Kidney (tissue), 14 donors: ENCODE measurements around the gene RNF149. TPM values are rescaled to one million over a fixed set of nuclear protein-coding genes. Genes with fewer than 3 reads are reported as not detected.

Source experiments
- DNase-seq, 5 donors: peaks; one replicate each; pipeline ENCODE4 v3.0.0-alpha.2; 2013 to 2020
- FAIRE-seq: peaks from 2 replicates; lab custom pipeline; 2012; peaks lifted over from hg19 to GRCh38; lab: Jason Lieb, UNC
- H3K27ac ChIP-seq, 2 donors: one replicate each; pipeline ENCODE4 v1.7.0; 2013; ENCODE audit warnings: low read depth in 2 of 2, low read length in 2 of 2, inconsistent platforms in 1 of 2
- H3K27me3 ChIP-seq: one replicate; pipeline ENCODE4 v1.7.1; 2013; ENCODE audit warnings: low read length, inconsistent platforms; ENCODE audit not compliant: control insufficient read depth, insufficient read depth
- H3K36me3 ChIP-seq, 3 donors: one replicate each; pipeline versions ENCODE4 v1.7.0 to v1.7.1; 2013; ENCODE audit warnings: low read length in 3 of 3, control low read depth in 1 of 3, inconsistent platforms in 1 of 3; ENCODE audit not compliant: insufficient read depth in 3 of 3, control insufficient read depth in 2 of 3
- H3K4me1 ChIP-seq, 3 donors: one replicate each; pipeline versions ENCODE4 v1.7.0 to v1.7.1; 2013; ENCODE audit warnings: low read length in 3 of 3, inconsistent platforms in 1 of 3, low read depth in 1 of 3; ENCODE audit not compliant: control insufficient read depth in 2 of 3, insufficient read depth in 2 of 3
- H3K4me3 ChIP-seq, 3 donors: one replicate each; pipeline versions ENCODE4 v1.7.0 to v1.8.1; 2013; ENCODE audit warnings: low read length in 3 of 3, control low read depth in 1 of 3, inconsistent platforms in 1 of 3
- H3K9ac ChIP-seq, 3 donors: one replicate each; pipeline versions ENCODE4 v1.7.0 to v1.7.1; 2013; ENCODE audit warnings: low read length in 3 of 3, control low read depth in 1 of 3, inconsistent platforms in 1 of 3
- H3K9me3 ChIP-seq, 3 donors: one replicate each; pipeline versions ENCODE4 v1.7.0 to v1.7.1; 2013; ENCODE audit warnings: low read length in 3 of 3, control low read depth in 1 of 3, inconsistent platforms in 1 of 3; ENCODE audit not compliant: control insufficient read depth in 2 of 3, insufficient read depth in 1 of 3
- intact Hi-C: fragments of 100-400 bp; cut with DNase I; formaldehyde crosslinking; loops from one replicate; pipeline ENCODE4 v1.11.1; 2022
- polyA plus RNA-seq: library from polyadenylated mRNA; stranded (reverse); fragments of 350-450 nt; fragmentation: Illumina TruSeq; extraction: RNeasy Lipid Tissue Mini Kit (QIAGEN cat#74804); gene quantifications from one replicate; pipeline ENCODE4 v1.2.3, GENCODE V29; 2014; ENCODE audit warnings: low read depth, low replicate concordance; ENCODE audit not compliant: insufficient read depth
- total RNA-seq: library from RNA; stranded (reverse); fragmentation: NEBNext Ultra II Directional; extraction: Animal tissue kit (Norgen Biotek cat#: 25700); gene quantifications from one replicate; pipeline ENCODE4 v1.2.1, GENCODE V29; 2021
- TF ChIP-seq, protein P1 (sequence below): IDR thresholded peaks from 3 replicates; pipeline ENCODE4 v1.5.1; 2012; ENCODE audit warnings: mild to moderate bottlenecking, moderate library complexity, borderline replicate concordance; ENCODE audit not compliant: insufficient read depth; ENCODE audit errors: extremely low read depth
- donor health status: control.
- donor health status: control.
- donor health status: control.
- donor health status: control.
- donor health status: control.
- donor health status: DM: yes; HTN: yes; CAD: no.
- donor health status: Normal renal cell carcinoma (clear cell type).

The RNF149 gene
- total and polyA plus RNA-seq, 2 donors from 2014 or later, result 30.1 to 75.8 TPM

DNA sequence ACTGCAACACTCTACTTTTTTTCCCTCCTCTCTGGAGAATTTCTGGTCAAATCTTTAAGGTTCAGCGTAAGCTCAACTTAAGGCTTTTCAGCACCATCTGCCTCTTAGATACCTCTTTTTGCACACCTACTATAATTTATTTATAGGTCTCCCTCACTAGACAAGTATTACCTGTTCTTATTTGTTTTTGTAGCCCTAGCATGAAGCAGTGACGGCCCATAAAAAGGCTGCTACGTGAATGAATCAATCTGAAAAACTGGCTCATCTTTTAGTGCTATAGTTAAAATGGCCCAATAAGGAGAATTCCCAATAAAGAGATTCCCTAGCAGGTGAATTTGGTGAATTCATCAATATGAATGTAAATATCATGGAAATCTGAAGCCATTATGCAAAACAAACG, 6.5 kb downstream of the RNF149 start:
- no peaks in the 10 kb centered on the region for H3K9me3 ChIP-seq
- no peak overlapping the region for H3K27ac ChIP-seq
- no peak for DNase-seq
- peaks cover 0 to 12% (median 5%) of the 10 kb centered on the region in 3 donors for H3K4me1 ChIP-seq
- H3K4me3 ChIP-seq, result no peak overlapping the region
- intact Hi-C loops, result no loop called here
- H3K36me3 ChIP-seq, result no peaks in the 10 kb centered on the region
- FAIRE-seq, result no peak
- no peaks in the 10 kb centered on the region for H3K27me3 ChIP-seq
- TF ChIP-seq, protein P1, sequence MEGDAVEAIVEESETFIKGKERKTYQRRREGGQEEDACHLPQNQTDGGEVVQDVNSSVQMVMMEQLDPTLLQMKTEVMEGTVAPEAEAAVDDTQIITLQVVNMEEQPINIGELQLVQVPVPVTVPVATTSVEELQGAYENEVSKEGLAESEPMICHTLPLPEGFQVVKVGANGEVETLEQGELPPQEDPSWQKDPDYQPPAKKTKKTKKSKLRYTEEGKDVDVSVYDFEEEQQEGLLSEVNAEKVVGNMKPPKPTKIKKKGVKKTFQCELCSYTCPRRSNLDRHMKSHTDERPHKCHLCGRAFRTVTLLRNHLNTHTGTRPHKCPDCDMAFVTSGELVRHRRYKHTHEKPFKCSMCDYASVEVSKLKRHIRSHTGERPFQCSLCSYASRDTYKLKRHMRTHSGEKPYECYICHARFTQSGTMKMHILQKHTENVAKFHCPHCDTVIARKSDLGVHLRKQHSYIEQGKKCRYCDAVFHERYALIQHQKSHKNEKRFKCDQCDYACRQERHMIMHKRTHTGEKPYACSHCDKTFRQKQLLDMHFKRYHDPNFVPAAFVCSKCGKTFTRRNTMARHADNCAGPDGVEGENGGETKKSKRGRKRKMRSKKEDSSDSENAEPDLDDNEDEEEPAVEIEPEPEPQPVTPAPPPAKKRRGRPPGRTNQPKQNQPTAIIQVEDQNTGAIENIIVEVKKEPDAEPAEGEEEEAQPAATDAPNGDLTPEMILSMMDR, result no peak
- no peak overlapping the region for H3K9ac ChIP-seq

- DNase-seq (no peak), FAIRE-seq (no peak)
- Histone ChIP-seq H3K4me3 (no peak overlapping the region), H3K9ac (no peak overlapping the region), H3K9me3 (no peaks in the 10 kb centered on the region), H3K36me3 (no peaks in the 10 kb centered on the region), H3K27ac (no peak overlapping the region), H3K4me1 (peaks cover 0 to 6% (median 0%) of the 10 kb centered on the region in 3 donors), H3K27me3 (no peaks in the 10 kb centered on the region)
- TF ChIP-seq, protein P1, result no peak
- intact Hi-C loops, result no loop called here
These were observed 7.7 kb downstream of the RNF149 start for GRCh38 chr2:101300836-101301235.

DNA sequence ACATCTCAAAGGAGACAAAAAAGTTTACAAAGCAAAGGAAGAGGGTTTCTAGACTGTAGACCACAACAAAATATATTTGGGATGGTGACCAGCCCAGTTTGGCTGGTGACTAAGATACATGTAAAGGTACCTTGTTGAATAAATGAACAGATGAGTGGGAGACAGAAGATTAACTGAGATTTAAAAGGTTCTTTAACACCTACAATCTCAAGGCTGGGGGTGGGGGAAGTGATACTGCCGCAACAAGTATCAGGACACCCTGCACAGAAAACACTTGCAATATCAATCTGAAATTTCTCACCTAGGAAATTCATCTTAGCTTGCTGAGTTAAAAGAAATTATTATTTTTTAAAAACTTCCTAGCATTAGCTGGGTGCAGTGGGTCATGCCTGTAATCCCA, 8.3 kb downstream of the RNF149 start:
- Histone ChIP-seq H3K4me1 (peaks cover 0 to under 1% (median 0%) of the 10 kb centered on the region in 3 donors), H3K36me3 (no peaks in the 10 kb centered on the region), H3K9me3 (no peaks in the 10 kb centered on the region), H3K27ac (no peak overlapping the region), H3K4me3 (no peak overlapping the region), H3K9ac (no peak overlapping the region), H3K27me3 (no peaks in the 10 kb centered on the region)
- DNase-seq (no peak), FAIRE-seq (no peak)
- TF ChIP-seq, protein P1, result no peak
- intact Hi-C loops, result no loop called here

DNA sequence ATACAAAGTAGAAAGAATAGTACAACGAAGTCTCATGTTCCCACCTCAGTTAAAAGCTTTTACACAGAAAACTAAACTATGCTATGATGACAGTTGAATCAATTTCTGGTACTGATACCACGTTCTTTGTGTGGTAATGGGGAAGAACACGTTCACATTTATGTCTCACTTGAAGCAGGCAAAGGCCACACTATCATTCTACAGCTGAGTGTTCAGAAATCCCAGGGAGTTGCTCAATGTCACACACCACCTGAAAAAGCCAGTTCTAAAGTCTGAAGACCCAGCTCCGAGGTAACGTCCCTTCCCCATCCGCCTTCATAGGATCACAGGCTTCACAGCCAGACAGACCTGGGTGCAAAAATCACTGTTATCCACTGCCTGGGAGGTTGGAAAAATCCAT, 8.9 kb downstream of the RNF149 start:
- Histone ChIP-seq H3K4me1 (no peaks in the 10 kb centered on the region), H3K9ac (no peak overlapping the region), H3K9me3 (no peaks in the 10 kb centered on the region), H3K4me3 (no peak overlapping the region), H3K27me3 (no peaks in the 10 kb centered on the region), H3K27ac (no peak overlapping the region), H3K36me3 (no peaks in the 10 kb centered on the region)
- FAIRE-seq, result no peak
- TF ChIP-seq, protein P1, result no peak
- no peak for DNase-seq
- intact Hi-C loops, result no loop called here
